ENCODE measurements around the gene RASSF8. TPM values are rescaled to one million over a fixed set of nuclear protein-coding genes. Genes with fewer than 3 reads are reported as not detected.

RASSF8 gene
- total and polyA plus RNA-seq, 9 of the 15 experiments (the other 6 are each of a cell fraction or from before 2014, with no cell fraction given): 0.01 to 0.36 (median 0.12) TPM; not detected in 1

DNA sequence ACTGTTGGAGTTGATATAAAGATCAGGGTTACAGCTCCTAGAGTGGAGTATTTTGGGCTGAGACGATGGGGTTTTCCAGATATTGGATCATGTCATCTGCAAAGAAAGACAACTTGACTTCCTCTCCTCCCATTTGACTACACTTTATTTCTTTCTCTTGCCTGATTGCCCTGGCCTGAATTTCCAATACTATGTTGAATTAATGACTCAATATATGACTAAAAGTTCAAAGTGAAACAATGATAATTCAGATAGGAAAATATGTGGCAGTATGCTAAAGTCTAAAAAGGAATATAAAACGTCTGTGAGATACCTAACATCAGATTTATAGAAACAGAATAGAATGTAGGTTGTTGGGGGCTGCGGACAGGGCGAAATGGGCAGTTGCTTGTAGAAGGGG, 94.2 kb downstream of the RASSF8 start (continued):
- no peak for TF ChIP-seq SP2 (IDR thresholded peaks at IDR 0.05; ENCODE audit: extremely low read depth, low read depth, low read length, poor library complexity, severe bottlenecking)
- TF ChIP-seq, protein P1, sequence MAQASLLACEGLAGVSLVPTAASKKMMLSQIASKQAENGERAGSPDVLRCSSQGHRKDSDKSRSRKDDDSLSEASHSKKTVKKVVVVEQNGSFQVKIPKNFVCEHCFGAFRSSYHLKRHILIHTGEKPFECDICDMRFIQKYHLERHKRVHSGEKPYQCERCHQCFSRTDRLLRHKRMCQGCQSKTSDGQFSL (CRISPR knock-in tag; IDR thresholded peaks at IDR 0.05): no peak
- TF ChIP-seq, protein P1 (tag; IDR thresholded peaks at IDR 0.05): no peak
- no peak for TF ChIP-seq DDX20 (tag; IDR thresholded peaks at IDR 0.05; ENCODE audit: low read depth)
- no peak for TF ChIP-seq KHSRP (IDR thresholded peaks at IDR 0.05)
- no peak for TF ChIP-seq EWSR1 (IDR thresholded peaks at IDR 0.05; ENCODE audit: borderline replicate concordance, low read depth, partially characterized antibody)
- no peak for TF ChIP-seq EGR1 (conservative IDR thresholded peaks at IDR 0.05)
- TF ChIP-seq, protein P2, sequence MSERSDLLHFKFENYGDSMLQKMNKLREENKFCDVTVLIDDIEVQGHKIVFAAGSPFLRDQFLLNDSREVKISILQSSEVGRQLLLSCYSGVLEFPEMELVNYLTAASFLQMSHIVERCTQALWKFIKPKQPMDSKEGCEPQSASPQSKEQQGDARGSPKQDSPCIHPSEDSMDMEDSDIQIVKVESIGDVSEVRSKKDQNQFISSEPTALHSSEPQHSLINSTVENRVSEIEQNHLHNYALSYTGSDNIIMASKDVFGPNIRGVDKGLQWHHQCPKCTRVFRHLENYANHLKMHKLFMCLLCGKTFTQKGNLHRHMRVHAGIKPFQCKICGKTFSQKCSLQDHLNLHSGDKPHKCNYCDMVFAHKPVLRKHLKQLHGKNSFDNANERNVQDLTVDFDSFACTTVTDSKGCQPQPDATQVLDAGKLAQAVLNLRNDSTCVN (CRISPR knock-in tag; IDR thresholded peaks at IDR 0.05): no peak
- TF ChIP-seq, protein P3, sequence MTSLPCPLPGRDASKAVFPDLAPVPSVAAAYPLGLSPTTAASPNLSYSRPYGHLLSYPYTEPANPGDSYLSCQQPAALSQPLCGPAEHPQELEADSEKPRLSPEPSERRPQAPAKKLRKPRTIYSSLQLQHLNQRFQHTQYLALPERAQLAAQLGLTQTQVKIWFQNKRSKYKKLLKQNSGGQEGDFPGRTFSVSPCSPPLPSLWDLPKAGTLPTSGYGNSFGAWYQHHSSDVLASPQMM (CRISPR knock-in tag; IDR thresholded peaks at IDR 0.05): no peak
- TF ChIP-seq NR3C1 (CRISPR knock-in tag; IDR thresholded peaks at IDR 0.05): no peak
